GM20431 (cell line): ENCODE measurements around the gene VCAM1.

Source experiments
- in situ Hi-C: fragments of 300-500 bp; cut with MseI, MboI; formaldehyde crosslinking; loops from one replicate; pipeline ENCODE4 v1.15.0; 2020; ENCODE audit warnings: low sequenced_read_pairs; ENCODE audit not compliant: unreplicated experiment

VCAM1 gene

DNA sequence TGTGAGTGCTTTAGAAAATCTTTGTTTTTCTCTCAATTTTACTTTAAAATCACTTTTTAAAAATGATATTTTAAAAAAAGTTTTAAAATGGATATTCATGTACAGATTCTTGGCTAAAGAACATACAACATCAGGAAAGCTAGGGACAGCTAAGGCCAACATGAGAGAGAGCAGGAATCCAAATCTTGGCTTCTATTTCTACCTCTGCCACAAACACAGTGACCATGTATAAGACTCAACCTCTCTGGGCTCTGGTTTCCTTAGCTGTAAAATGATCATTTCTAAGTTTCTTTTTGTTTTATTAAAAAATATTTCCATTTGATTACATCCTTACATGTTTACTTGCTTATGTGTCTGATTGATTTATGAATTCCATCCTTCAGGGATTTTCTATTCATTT lies 1.2 kb downstream of the VCAM1 start:
- in situ Hi-C loops: no loop called here

DNA sequence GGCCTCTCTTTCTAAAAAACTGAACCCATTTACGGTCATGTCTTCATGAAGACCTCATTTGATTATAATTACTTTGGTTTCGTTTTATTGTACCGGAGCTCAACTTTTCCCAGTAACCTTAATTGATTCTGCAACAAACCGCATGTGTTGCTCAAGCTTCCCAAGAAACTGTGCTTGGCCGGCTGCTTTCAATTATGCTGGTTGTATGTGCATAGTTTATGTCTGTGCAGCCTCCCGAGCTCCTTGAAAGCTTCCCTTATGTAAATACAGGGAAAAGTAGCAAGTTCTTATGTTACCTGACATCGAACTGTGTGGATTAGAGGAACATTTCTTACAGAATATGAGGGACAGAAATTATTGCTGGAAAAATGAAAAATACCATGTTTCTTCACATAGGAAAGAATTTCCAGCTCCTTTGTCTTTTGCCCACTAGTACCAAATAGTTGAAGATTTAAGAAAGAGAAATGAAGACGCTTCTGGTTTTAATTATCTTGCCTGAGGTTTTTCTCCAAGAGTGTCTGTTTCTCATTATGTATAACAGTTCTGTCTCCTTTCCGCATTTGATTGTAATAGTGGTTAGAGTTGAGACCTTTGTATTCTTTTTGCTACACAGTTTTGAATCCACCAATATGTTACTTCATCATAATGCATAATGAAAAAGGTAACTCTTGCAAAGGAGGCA lies 2.1 kb downstream of the VCAM1 start:
- in situ Hi-C loops: no loop called here

DNA sequence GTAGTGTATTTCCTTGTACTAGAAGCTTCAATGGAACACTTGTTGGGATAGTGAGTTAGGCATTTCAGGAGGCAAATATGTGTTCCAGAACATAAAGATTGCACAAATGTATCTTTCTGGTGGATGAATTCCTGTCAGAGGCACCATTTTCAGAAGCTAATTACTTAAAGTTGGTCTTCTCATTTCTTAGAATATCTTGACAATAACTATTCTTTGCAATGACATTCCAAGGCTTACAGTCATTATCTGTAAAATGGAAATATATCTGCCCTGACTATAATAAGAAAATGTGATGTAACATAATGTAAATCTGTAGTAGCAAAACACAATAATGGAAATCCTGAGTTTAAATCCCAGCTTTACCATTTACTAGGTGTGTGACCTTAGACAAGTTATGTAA lies 2.7 kb downstream of the VCAM1 start:
- in situ Hi-C loops: no loop called here

DNA sequence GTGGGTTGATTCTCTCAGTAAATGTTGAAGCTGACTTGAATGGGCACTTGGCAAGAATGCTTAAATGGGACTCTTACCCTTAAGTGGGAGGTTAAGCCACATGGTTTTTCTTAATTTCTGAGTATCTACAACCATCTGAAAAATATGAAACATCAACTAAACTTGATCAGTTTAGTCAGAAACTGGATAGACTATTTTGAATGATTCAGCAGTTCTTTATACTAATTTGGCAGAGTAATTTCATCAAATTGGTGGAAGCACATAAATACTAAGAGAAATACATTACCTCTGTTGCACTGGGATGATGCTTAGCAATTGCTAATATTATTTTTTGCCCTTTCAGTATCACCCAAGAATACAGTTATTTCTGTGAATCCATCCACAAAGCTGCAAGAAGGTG lies 4.7 kb downstream of the VCAM1 start:
- in situ Hi-C loops: no loop called here

DNA sequence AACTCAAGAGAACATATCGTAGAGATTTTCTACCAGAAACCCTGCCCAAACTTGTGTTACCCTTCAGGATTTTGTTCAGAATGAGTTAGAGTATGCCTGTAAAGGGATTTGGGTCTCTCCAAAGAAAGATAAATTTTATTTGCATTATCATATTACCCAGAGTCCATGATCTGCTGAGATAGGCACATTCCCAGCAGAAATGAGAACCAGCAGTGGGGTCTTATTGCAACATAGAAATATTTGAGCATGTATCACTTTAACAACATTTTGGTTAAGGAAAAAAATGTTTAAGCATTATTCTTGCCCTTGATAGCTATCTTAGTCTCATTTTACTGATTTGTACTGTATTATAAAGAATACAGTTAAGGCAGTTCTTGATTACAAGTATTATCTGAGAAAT lies 10.6 kb downstream of the VCAM1 start:
- in situ Hi-C loops: no loop called here

DNA sequence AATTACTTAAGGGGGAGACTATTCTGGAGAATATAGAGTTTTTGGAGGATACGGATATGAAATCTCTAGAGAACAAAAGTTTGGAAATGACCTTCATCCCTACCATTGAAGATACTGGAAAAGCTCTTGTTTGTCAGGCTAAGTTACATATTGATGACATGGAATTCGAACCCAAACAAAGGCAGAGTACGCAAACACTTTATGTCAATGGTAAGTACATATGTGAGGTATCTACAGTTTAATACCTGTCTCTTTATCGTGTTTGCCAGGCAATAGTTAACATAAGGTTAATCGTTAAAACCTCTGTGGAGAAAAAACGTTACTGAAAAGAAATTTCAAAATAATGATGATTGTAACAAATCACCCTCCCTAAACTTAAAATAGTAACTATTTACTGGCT lies 11.8 kb downstream of the VCAM1 start:
- in situ Hi-C loops: no loop called here

DNA sequence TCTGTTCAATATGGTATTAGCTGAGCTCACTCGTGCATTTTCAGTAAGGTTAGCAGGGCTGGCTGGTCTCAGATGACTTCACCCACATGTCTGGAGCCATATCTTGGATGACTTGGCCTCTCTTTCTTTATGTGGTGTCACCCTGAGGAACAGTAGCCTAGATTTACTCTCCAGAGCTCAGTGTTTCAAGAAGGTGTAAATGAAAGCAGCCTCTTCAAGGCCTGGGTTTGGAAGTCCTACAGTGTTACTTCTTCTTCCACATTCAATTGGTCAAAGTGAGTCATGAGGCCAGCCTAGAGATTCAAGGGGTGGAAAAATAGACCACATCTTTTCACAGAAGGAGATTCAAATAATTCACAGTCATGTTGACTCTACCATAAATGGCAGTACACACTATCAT lies 12.2 kb downstream of the VCAM1 start:
- in situ Hi-C loops: no loop called here

DNA sequence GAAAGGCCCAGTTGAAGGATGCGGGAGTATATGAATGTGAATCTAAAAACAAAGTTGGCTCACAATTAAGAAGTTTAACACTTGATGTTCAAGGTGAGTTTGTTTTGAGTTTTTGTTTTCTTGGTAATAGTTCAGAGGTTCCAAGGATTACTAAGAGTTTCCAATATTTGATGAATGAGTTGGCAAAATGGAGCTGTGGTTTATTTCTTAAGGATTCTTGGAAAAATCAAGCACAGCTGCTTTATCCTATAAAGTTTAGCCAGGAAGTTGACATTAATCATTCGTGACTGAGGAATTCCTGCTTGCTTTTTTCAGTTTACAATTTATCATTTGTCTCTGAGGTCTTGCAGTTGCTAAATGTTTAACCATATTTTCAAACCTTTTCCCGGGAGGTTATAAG lies 15.1 kb downstream of the VCAM1 start:
- in situ Hi-C loops: no loop called here

DNA sequence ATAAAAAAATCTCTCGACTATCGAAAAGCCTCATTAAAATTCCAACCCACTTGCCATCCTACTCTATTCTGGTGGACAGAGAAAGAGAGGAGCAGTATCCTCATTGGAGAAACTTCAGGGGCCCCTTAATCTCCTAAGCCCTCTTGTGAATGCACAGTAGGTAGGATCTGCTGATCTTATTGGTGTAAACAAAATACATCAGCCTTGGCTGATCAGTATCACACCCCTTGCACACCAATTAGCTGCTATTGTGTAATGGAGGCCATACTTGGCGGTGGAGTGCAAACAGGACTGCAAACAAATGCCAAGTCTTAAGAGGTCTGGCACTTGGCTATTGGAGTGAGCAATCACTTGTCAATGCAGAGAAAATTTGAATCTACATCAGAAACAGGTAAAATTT lies 15.7 kb downstream of the VCAM1 start:
- in situ Hi-C loops: no loop called here

DNA sequence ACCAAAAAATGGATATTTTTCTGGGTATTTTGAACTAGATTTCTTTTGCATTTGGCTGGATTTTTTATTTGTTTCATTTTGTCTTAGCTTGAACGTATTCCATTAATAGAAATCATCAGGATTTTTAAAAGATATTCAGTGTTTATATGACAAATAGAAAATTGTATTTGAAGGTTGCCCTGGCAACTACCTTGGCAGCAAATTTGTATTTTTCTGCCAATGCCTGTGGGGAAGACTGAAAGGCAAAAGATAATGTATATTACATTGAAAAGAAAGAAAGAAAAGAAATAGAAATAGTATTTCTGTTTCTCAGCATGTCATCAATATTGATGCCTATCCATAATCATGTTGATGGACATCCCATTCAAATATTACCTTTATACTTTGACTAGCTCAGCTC lies 16.8 kb downstream of the VCAM1 start:
- in situ Hi-C loops: no loop called here

DNA sequence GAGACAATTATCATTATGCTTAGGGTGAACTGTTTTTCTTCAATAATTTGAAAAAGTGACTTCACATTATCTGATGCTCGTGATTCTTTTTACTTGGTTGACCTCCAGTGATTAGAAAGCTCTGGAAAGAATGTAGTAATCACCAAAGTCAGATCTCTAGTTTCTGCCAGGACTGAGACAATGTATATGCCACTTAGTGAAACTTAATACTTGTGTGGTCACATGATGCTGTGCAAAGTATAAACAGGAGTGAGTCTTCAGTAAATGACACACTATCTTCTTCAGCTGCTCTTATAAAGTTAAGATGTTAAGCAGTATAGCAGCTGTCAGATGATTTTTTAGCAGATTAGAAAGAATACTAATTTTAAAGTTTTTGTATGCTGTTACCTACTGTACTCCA lies 17.2 kb downstream of the VCAM1 start:
- in situ Hi-C loops: no loop called here

DNA sequence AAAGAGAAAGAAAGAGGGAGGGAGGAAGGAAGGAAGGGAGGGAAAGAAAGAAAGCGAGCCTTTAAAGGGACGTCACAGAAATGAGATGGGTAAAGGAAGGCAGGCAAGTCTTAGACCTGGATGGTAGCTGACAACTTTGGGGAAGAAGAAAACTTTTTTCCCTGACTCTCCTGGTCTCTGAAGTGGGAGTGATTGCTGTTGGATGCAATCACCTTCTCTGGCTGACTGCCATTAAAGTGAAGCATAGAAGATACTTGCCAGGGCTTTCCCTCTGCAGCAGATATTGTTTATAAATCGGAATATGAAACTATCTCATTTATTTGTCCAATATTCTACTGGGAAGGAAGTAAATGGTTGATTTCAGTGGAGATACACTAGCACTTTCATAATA lies 27.0 kb downstream of the VCAM1 start:
- in situ Hi-C loops: no loop called here

DNA sequence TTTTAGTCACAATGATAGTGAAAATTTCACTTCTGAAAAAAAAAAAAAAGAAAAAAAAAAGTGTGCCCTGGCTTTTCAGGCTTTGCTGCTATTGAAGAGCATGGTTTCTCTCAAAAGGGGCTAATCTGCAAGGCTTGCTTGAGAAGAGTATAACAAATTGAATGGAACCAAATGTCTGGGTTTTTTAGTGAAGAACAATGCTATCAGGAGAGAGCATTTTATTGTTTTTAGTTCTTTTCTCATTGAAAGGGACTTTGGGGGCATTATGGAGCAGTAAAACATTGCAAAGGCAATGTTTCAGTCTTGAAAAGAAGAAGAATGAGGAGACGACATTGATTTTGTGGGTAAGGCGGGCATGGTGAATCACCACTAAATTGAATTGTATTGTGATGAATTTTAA lies 28.2 kb downstream of the VCAM1 start:
- in situ Hi-C loops: no loop called here

DNA sequence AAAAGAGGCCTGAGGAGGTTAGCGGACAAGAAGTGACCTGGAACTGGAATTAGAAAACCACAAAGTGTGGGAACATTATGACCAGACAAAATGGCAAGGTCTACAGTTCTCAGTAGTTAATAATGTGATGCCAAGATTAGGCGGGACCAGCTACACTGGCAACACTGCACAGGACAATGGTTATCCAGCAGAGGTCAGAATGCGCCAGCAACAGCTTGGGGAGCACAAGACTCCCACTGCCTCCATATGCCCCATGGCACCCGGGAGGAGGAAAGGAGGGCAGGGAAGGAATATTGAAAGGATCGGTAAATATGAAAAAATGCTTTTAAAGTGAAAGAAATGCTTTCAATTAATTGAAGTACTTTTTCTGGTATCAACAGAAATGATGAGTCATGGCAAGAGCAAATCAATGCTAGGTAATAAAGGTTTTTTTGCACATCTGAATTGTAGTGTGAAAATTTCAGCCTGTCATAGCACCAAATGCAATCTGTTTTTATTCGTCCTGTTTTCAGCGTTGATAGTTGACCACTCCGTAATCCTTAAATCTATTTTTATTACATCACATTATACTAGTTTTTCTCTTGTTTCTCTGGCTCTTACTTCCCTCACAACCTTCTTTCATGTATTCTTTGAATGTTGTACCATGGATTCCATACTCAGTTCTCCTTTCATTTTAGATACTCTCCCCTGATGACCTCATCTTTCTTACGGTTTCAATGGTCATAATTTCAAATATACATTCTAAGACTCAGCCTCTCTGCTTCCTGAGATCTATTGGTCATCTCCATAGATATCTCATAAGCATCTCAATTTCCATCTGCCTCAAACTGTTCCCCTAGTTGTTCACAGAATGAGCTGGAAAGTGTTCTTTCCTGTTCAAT lies 30.7 kb downstream of the VCAM1 start:
- in situ Hi-C loops: no loop called here

DNA sequence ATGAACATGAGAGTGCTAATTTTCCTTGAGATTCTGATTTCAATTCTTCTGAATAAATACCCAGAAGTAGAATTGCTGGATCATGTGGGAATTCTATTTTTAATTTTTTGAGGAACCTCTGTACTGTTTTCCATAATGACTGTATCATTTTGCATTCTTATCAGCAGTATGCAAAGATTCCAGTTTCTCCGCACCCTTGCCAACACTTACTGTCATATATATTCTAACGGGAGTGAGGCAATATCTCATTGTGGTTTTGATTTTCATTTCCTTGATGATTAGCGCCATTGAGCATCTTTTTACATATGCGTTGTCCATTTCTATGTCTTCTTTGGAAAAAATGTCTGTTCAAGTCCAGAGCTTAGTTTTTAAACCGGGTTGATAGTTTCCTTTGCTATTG lies 33.2 kb downstream of the VCAM1 start:
- in situ Hi-C loops: no loop called here

DNA sequence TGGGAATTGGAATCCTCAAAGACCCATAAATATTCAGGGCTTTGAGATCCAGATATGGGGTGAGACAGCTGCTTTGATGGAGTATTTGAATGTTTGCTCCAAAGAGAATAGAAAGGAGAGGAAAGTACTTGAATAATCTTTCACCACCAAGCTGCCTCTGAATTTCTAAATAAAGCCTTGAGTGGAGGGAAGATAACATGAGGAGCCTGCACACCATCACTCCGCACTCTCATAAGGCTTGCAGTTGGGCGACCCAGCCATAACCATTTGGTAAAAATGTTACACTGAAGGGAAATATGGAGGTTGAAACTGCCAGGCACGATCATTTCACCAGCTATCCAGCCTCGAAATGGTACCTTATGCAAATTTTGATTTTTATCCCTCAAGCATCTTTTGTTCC lies 38.4 kb downstream of the VCAM1 start:
- in situ Hi-C loops: no loop called here

DNA sequence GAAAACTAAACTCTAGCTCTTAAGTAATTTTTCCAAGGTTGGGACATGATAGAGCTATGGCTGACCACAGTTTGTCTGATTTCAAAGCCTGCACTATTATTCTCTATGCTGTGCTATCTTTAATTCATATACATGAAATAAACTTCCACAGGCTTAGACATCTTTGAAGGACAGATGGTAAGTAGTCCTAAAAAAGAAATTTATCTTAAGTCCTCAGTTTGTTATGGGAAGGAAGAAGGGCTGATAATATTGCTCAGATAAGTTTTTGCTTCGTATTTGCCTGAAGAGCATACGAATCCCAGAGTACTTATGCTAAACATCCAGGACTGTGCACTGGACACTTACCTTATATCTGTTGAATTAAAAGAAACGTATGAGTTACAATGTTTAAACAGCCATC lies 39.6 kb downstream of the VCAM1 start:
- in situ Hi-C loops: no loop called here

DNA sequence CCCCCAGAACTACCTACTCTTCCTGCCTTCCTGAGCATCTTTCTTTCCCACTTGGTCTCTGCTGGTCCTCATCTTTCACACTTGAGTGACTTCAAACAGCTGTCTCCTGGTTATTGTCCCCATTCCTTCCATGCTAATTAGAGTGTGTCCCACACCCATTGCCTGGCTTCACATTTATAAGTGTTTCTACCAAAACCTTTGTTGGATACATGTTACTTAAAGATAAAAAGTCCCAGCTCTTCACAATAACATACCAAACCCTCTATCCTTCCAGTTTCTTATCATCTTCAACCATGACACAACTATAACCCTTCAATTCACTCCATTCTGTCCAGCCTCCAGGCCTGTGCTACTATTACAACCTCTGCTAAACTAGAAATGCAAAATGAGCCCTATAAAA lies 41.0 kb downstream of the VCAM1 start:
- in situ Hi-C loops: no loop called here

DNA sequence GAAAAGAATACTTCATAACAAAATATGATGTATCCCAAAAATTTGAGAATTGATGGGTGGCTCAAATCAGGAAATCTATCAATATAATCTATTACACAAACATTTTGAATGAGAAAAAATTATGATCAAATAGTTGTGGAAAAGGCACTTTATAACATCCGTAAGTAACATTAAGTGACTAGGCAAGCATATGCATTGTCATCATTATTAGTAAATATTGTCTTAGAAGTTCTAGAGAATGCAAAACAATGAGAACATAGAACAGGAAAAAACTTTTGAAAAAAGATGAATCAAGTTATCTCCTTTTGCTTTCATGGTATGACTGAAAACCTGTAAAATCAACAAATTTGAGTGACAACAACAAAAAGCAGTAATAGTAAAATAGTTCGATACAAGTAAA lies 42.9 kb downstream of the VCAM1 start:
- in situ Hi-C loops: no loop called here

DNA sequence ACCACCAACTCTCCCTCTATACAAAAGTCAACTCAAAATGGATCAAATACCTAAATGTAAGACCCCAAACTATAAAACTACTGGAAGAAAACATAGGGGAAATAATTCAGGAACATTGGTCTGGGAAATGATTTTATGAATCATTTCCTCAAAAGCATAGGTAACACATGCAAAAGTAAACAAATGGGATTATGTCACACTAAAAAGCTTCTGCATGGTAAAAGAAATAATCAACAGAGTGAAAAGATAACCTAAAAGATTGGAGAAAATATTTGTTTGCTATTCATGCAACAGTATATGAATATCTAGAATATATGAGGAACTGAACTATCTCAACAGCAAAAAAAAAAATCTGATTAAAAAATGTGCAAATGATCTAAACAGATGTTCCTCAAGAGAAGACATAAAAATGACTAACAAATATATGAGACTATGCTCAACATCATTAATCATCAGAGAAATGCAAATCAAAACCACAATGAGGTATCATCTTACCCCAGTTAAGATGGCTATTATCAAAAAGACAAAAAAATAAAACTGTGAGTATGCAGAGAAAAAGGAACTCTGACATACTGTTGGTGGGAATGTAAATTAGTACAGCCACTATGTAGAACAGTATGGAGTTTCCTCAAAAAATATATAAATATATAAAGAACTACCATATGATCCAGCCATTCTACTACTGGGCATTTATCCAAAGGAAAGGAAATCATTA lies 47.8 kb downstream of the VCAM1 start:
- in situ Hi-C loops: no loop called here

DNA sequence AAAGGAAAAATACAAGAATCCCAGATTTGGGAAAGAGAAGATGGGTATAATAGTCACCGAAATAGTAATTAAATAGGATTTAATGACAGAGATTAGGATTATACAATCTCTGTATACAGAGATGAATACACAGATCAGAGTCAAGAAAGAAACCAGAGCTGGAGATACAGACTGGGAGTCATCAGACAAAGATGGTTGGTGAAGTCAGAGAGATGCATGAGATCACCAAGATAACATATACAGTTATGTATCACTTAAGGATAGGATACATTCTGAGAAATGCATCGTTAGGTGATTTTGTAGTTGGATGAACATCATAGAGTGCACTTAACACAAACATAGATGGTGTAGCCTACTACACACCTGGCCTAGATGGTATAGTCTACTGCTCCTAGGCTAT lies 49.8 kb downstream of the VCAM1 start:
- in situ Hi-C loops: no loop called here
